ENCODE measurements around the gene DRD4. TPM values are rescaled to one million over a fixed set of nuclear protein-coding genes. Genes with fewer than 3 reads are reported as not detected.
A peak's percentile ranks its signal among the peaks of the same experiment; 100 is the strongest.

The DRD4 gene
- total and polyA plus RNA-seq, 9 of the 15 experiments (the other 6 are each of a cell fraction or from before 2014, with no cell fraction given) = 0.04 to 0.95 (median 0.21) TPM; not detected in 5

DNA sequence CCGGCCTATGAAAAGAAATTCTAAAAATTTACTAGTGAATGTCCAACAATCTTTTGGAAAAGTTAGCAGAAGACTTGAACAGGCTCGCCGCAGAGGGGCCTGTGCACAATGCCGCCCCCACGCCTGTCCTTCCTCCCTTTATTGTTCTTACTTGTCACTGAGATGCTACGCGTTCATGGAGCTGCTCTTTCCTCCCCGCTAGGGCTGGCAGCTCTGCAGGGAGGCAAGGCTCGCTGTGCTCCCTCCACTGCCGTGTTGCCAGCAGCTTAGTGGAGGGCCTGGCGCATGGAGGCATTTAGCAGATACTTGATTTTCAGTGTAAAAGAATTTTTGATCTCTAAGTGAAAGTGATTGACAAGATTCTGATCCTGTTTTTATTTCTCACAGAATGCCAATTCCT is 46.1 kb upstream of the DRD4 start:
- no TSS peak for BruUV-seq (replicated peaks)
- POLR2A ChIA-PET = interaction anchor here (1.1 to 1.2 kb wide), 2 partner anchors 10 to 13 kb away, joined by 4 to 6 read pairs; no protein-coding TSS in a partner anchor

GRCh38 chr11:592501-592900 is 44.6 kb upstream of the DRD4 start:
- Histone ChIP-seq H3K9me3 (replicated peaks; ENCODE audit: control insufficient read depth, insufficient read depth, low read depth, low read length) (no peaks in the 10 kb centered on the region), H3K4me2 (ENCODE audit: insufficient read depth, low read length) (no peak overlapping the region), H3K27ac (ENCODE audit: extremely low read depth, low read depth, low read length) (no peak overlapping the region), H3K4me1 (replicated peaks in 1 of 2; ENCODE audit: control insufficient read depth in 2 of 2, insufficient read depth in 2 of 2, low read length in 2 of 2) (peaks cover 3 to 25% of the 10 kb centered on the region in 2 experiments; a peak in 4 of 5 replicates), H3K4me3 (no peak overlapping the region), H3K27me3 (ENCODE audit: control insufficient read depth in 2 of 2, insufficient read depth in 2 of 2, low read length in 2 of 2) (no peaks in the 10 kb centered on the region), H3K9me1 (ENCODE audit: control insufficient read depth, insufficient read depth, low read length) (no peaks in the 10 kb centered on the region), H3K36me3 (ENCODE audit: control insufficient read depth, insufficient read depth, low read length) (peaks cover 96% of the 10 kb centered on the region), H3K9ac (ENCODE audit: insufficient read depth in 1 of 2, low read depth in 2 of 2, low read length in 2 of 2) (peak overlapping the region in 1 of 2 experiments; percentile 4; a peak in 1 of 4 replicates), H2AFZ (ENCODE audit: low read depth, low read length) (no peak overlapping the region), H3K79me2 (ENCODE audit: control insufficient read depth, insufficient read depth, low read length) (peaks cover 20% of the 10 kb centered on the region), H4K20me1 (replicated peaks; ENCODE audit: control insufficient read depth, insufficient read depth, low read length) (no peaks in the 10 kb centered on the region; the same call in 1 of the 2 replicates)
- in situ Hi-C loops (cut with MboI) (no loop called here), intact Hi-C loops (cut with micrococcal nuclease) (no loop called here)
- WGBS (ENCODE audit: insufficient coverage, low coverage, missing lambda C conversion rate) = 97% methylated on average over 21 of the region's 22 CpGs
- ChIA-PET POLR2A (interaction anchor here (1.0 kb wide), 1 partner anchor 22 kb away, joined by 3 read pairs; no protein-coding TSS in a partner anchor), CTCF (ENCODE audit: low intra/inter-chr PET ratio) (no interaction called here)
- no TSS peak for BruUV-seq (replicated peaks)
- ATAC-seq (no peak), FAIRE-seq (no peak), DNase-seq (ENCODE audit: extremely low read depth in 1 of 4, low spot score in 3 of 4) (no peak)
- no peak for TF ChIP-seq U2AF1 (optimal IDR thresholded peaks at IDR 0.05; ENCODE audit: low read depth, low read length)
- TF ChIP-seq, protein P1, sequence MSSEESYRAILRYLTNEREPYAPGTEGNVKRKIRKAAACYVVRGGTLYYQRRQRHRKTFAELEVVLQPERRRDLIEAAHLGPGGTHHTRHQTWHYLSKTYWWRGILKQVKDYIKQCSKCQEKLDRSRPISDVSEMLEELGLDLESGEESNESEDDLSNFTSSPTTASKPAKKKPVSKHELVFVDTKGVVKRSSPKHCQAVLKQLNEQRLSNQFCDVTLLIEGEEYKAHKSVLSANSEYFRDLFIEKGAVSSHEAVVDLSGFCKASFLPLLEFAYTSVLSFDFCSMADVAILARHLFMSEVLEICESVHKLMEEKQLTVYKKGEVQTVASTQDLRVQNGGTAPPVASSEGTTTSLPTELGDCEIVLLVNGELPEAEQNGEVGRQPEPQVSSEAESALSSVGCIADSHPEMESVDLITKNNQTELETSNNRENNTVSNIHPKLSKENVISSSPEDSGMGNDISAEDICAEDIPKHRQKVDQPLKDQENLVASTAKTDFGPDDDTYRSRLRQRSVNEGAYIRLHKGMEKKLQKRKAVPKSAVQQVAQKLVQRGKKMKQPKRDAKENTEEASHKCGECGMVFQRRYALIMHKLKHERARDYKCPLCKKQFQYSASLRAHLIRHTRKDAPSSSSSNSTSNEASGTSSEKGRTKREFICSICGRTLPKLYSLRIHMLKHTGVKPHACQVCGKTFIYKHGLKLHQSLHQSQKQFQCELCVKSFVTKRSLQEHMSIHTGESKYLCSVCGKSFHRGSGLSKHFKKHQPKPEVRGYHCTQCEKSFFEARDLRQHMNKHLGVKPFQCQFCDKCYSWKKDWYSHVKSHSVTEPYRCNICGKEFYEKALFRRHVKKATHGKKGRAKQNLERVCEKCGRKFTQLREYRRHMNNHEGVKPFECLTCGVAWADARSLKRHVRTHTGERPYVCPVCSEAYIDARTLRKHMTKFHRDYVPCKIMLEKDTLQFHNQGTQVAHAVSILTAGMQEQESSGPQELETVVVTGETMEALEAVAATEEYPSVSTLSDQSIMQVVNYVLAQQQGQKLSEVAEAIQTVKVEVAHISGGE (CRISPR knock-in tag; IDR thresholded peaks at IDR 0.05) = no peak
- TF ChIP-seq PRDM10 (IDR thresholded peaks at IDR 0.05; ENCODE audit: partially characterized antibody) = no peak
- TF ChIP-seq RHOXF2B (CRISPR knock-in tag; conservative IDR thresholded peaks at IDR 0.05) = no peak
- TF ChIP-seq KLF6 (CRISPR knock-in tag; IDR thresholded peaks at IDR 0.05; ENCODE audit: borderline replicate concordance) = no peak
- TF ChIP-seq KDM2B (CRISPR knock-in tag; IDR thresholded peaks at IDR 0.05) = no peak
- TF ChIP-seq ZNF146 (CRISPR knock-in tag; IDR thresholded peaks at IDR 0.05; ENCODE audit: unreplicated experiment) = no peak

More for the DNA sequence above, 46.1 kb upstream of the DRD4 start:
- 85% methylated on average over 11 of the region's 11 CpGs for WGBS (ENCODE audit: insufficient coverage, low coverage, missing lambda C conversion rate)
- Histone ChIP-seq H3K9me1 (ENCODE audit: control insufficient read depth, insufficient read depth, low read length) (no peaks in the 10 kb centered on the region), H3K4me1 (replicated peaks in 1 of 2; ENCODE audit: control insufficient read depth in 2 of 2, insufficient read depth in 2 of 2, low read length in 2 of 2) (peaks cover 3 to 30% of the 10 kb centered on the region in 2 experiments; a peak in 4 of 5 replicates), H4K20me1 (replicated peaks; ENCODE audit: control insufficient read depth, insufficient read depth, low read length) (no peaks in the 10 kb centered on the region; the same call in 1 of the 2 replicates), H3K36me3 (ENCODE audit: control insufficient read depth, insufficient read depth, low read length) (peaks cover 97% of the 10 kb centered on the region), H2AFZ (ENCODE audit: low read depth, low read length) (no peak overlapping the region), H3K4me3 (no peak overlapping the region), H3K9me3 (replicated peaks; ENCODE audit: control insufficient read depth, insufficient read depth, low read depth, low read length) (no peaks in the 10 kb centered on the region), H3K27me3 (ENCODE audit: control insufficient read depth in 2 of 2, insufficient read depth in 2 of 2, low read length in 2 of 2) (no peaks in the 10 kb centered on the region), H3K27ac (ENCODE audit: extremely low read depth, low read depth, low read length) (no peak overlapping the region), H3K4me2 (ENCODE audit: insufficient read depth, low read length) (no peak overlapping the region), H3K9ac (ENCODE audit: insufficient read depth in 1 of 2, low read depth in 2 of 2, low read length in 2 of 2) (no peak overlapping the region), H3K79me2 (ENCODE audit: control insufficient read depth, insufficient read depth, low read length) (peaks cover 23% of the 10 kb centered on the region)
- in situ Hi-C loops (cut with MboI) (no loop called here), intact Hi-C loops (cut with micrococcal nuclease) (no loop called here)
- no peak for FAIRE-seq
- TF ChIP-seq TBL1XR1 (IDR thresholded peaks at IDR 0.05; ENCODE audit: low read length in 2 of 2) (no peak), POLR2G (IDR thresholded peaks at IDR 0.05; ENCODE audit: low read depth, low read length) (0 out of 2 replicates have a peak, but pooled peaks have one; percentile 20)
- no peak for ATAC-seq
- CTCF ChIA-PET (ENCODE audit: low intra/inter-chr PET ratio) = no interaction called here
- DNase-seq (ENCODE audit: extremely low read depth in 1 of 4, low spot score in 3 of 4) = no peak
